Measurements from ENCODE around the gene BTG4.

The BTG4 gene

GRCh38 chr11:111535281-111535680 is 23.1 kb upstream of the BTG4 start:
- DNase-seq: no peak

- DNase-seq: no peak
These were observed 20.2 kb upstream of the BTG4 start for GRCh38 chr11:111532365-111532709.

GRCh38 chr11:111531687-111532364 is 19.6 kb upstream of the BTG4 start:
- no peak for DNase-seq

GRCh38 chr11:111531136-111531535 is 18.9 kb upstream of the BTG4 start:
- no peak for DNase-seq

- no peak for DNase-seq
These were observed 17.9 kb upstream of the BTG4 start for GRCh38 chr11:111530091-111530490.

GRCh38 chr11:111528557-111528956 is 16.4 kb upstream of the BTG4 start:
- no peak for DNase-seq

DNA sequence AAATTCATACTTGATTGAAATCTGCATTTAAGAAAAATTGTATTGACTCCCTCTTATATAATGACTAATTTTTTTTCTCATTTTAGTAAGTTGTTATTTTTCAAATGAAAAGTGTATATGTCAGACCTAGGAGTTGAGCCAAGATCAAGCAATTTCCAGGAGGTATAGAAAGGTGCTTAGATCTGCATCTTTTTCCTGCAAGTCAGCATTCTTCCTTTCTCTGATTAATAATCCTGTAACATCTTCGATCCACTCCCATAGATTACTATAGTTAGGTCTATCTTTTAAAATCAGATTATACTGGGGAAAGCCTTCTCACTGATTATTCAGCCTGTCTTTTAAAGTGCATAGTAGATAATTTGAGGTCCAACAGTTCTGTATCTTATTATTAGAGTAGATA is 15.1 kb upstream of the BTG4 start:
- DNase-seq: no peak

DNA sequence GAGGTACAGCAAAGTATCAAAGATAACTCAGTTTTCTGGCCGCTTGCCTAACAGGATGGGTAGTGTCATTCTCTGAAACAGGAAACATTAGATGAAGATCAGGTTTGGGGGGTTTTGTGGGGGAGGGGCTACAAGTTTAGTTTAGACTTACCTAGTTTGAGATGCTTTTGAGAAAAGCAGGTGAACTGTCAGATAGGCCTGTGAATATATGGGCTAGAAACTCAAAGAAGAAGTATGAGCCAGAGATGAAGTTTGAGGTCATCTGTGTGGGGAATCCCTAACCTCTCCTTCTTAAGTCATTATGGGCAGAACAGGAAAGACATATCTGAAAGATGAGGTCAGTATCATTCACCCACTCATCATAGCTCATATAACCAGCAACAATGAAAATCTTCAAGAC is 14.3 kb upstream of the BTG4 start:
- DNase-seq: no peak

DNA sequence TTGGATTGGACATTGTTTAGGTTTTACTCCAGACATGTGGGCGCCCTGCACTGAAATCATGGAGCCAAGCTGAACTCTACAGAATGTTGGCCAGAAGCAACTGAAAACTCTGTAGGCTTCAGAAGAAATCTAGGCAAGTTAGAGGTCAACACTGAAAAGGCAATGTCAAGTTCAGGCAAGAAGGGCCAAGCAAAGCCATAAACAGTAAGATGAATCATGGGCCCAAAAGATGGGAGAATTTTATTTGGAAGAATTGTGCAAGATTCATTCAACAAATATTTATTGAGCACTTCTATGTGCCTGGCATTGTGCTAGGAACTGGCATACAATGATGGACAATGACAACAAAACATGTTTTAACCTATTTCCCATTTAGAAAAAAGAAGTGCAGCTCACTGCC is 13.3 kb upstream of the BTG4 start:
- DNase-seq: no peak

- DNase-seq: no peak
These were observed 11.9 kb upstream of the BTG4 start for GRCh38 chr11:111524056-111524455.

DNA sequence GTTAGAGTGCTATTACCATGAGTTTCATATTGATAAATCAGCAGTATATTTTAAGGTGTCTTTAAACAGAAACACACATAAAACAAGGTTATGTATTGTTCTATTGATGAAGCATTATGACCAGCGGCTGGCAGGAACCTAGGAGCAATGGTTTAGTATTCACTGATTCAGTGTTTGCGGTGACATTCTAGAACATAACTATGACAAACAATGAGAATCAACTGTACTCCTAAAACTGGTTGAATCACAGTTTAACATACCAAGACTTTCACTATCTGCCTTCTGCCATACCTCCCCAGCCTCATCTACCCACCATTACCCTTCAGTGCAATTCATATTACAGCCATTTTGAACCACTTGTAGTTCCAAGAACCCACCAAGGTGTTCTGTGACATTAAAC is 11.2 kb upstream of the BTG4 start:
- no peak for DNase-seq

DNA sequence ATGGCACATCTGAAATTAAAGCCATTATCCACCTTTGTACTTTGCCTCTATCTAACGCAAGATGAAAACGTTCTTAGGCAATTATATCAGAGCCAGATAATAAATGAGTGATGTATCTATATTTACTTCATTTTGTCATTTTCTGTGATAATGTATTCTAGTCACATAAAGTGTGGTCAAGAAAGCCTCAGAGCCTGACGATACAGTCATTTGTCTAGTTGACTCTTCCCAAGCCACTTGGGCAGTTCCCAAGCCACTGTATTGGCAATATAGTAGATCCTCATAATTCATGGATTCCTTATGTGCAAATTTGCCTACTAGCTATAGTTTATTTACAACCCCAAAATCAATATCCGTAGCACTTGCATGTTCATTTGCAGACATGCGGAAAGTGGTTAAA is 10.2 kb upstream of the BTG4 start:
- no peak for DNase-seq

DNA sequence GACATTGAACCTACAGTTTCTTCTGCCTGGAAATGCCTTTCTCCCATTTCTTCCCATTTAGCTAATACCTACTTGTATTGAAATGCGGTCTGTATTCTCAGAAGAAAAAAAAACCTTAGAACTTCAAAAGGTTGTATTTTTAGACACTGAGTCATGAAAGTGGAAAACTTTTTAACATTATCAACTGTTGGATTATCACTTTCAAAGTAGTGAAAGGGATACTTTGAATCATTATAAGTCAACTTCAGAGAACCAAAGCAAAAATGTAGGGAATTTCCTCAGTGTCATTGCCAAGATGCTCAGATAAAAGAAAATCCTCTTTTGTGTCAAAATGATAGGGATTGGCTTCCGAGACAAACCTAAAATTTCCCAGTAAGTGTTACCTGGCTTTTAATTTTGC is 8.9 kb upstream of the BTG4 start:
- DNase-seq: no peak

GRCh38 chr11:111520560-111520959 is 8.4 kb upstream of the BTG4 start:
- DNase-seq: no peak

GRCh38 chr11:111518668-111519067 is 6.5 kb upstream of the BTG4 start:
- DNase-seq: no peak

- no peak for DNase-seq
These were observed 3.4 kb upstream of the BTG4 start for GRCh38 chr11:111515591-111515990.

GRCh38 chr11:111514216-111515031 is 2.2 kb upstream of the BTG4 start, which contains the start of gene HOATZ:
Gene HOATZ (plus strand): TSS chr11:111514778. CDS start chr11:111514785, 7 bp downstream.
- no peak for DNase-seq

- no peak for DNase-seq
These were observed 1.0 kb upstream of the BTG4 start for GRCh38 chr11:111513240-111513605.

DNA sequence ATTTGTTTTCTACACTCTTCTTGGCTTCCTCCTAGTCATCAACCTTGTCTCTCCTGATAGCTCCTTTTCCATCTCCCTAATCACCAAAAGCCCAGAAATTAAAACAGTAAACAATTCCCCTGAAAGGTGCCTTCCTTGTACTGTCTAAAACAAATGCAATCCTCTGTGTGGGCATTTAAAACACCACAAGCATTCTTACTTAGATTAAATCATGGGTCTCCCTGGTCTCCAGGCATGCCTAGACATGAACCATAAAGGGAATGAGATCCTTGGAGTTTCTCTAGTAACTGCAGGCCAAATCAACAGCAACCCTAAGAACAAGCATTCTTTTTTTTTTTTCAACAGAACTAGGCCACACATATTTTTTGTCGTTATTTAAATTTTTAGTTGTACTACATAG is 1.9 kb downstream of the BTG4 start:
- DNase-seq: no peak

GRCh38 chr11:111502611-111503010 is 9.6 kb downstream of the BTG4 start:
- no peak for DNase-seq

- DNase-seq: no peak
These were observed 11.7 kb downstream of the BTG4 start for GRCh38 chr11:111500481-111500880.

DNA sequence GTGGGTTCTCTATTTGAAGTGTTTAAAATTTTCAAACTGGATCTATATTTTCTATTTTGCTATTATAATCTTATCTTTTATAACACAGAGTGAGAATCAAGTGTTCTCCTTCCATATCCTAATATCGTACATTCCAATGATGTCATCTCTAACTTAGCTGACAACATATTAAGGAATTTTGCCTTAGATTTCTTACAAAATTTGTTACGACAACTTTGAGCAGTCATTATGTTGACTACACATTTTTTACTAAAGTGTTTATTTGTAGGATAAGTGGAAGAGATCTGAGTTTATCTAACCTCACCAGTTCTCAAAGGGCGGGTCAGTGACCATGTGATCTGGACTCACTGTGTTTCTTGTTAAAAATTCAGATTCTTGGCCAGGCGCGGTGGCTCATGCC is 12.7 kb downstream of the BTG4 start:
- no peak for DNase-seq

DNA sequence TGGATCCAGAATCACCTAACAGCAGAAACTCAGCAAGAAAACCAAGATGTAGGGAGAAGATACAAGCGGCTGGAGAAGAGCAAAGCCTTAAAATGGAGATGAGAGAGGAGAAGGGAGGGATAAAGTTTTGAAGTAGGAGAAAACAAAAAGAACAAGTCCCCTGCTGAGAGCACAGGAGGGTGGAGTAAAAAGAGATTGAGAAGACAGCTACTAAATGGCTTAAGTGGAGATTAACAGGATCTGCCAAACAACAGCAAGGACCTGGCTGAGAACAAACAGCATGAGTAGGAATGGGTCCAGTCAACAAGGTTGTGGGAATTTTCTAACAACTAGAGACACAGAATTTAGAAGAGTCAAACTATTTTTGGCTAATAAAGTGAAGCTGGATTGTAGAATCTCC is 18.1 kb downstream of the BTG4 start:
- DNase-seq: no peak

DNA sequence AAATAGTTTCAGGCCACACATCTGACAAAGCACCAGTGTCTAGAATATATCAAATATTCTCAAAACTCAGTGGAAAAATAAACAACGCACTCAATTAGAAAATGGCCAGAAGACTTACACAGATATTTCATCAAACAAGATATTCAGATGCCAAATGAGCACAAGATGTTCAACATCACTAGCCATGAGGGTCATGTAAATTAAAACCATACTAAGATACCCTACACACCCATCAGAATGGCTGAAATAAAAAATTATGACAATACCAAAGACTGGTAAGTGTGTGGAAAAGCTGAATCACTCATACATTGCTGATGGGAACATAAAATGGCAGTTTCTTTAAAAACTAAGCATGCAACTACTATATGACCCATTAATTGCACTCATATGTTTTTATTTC is 21.7 kb downstream of the BTG4 start:
- DNase-seq: no peak

GRCh38 chr11:111483431-111483830 is 28.8 kb downstream of the BTG4 start:
- no peak for DNase-seq
